Neural cell (in vitro differentiated cells): ENCODE data around the gene SDCBP2. TPM values are rescaled to one million over a fixed set of nuclear protein-coding genes. Genes with fewer than 3 reads are reported as not detected.

Experiments
- H2AFZ ChIP-seq: fragments of 200-600, 300-800 bp; sonication (generic), shearing (Covaris generic); 2 replicates; pipeline ENCODE4 v1.6.0; 2014; ENCODE audit warnings: low read depth, mild to moderate bottlenecking, antibody characterized with exemption, low read length, moderate library complexity
- H3F3A ChIP-seq: fragments of 200-600 bp; shearing (Covaris generic); 2 replicates; pipeline ENCODE4 v1.6.1; 2016; ENCODE audit warnings: mild to moderate bottlenecking, moderate library complexity, mixed read lengths, antibody characterized with exemption, low read length; ENCODE audit not compliant: insufficient read depth, poor library complexity, severe bottlenecking
- H3K27ac ChIP-seq: fragments of 200-600, 300-800 bp; sonication (generic), shearing (Covaris generic); 2 replicates; pipeline ENCODE4 v1.5.1; 2014; ENCODE audit warnings: mild to moderate bottlenecking, low read length, moderate library complexity
- H3K27me3 ChIP-seq: fragments of 300-800, 200-600 bp; sonication (generic), shearing (Covaris generic); 2 replicates; pipeline ENCODE4 v1.6.0; 2014; ENCODE audit warnings: mild to moderate bottlenecking, low read depth, low read length, moderate library complexity; ENCODE audit not compliant: insufficient read depth
- H3K36me3 ChIP-seq: fragments of 300-800, 200-600 bp; sonication (generic), shearing (Covaris generic); 2 replicates; pipeline ENCODE4 v1.5.1; 2014; ENCODE audit warnings: mild to moderate bottlenecking, antibody characterized with exemption, low read length, moderate library complexity; ENCODE audit not compliant: insufficient read depth
- H3K4me2 ChIP-seq: fragments of 300-800, 200-600 bp; sonication (generic), shearing (Covaris generic); 2 replicates; pipeline ENCODE4 v1.6.0; 2014; ENCODE audit warnings: mild to moderate bottlenecking, low read length
- H3K4me3 ChIP-seq: fragments of 300-800, 200-600 bp; sonication (generic), shearing (Covaris generic); 2 replicates; pipeline ENCODE4 v1.5.1; 2014; ENCODE audit warnings: mild to moderate bottlenecking, low read length, moderate library complexity
- H3K79me2 ChIP-seq: fragments of 200-600 bp; shearing (Covaris generic); replicated peaks from 2 replicates; pipeline ENCODE4 v1.6.0; 2014; ENCODE audit warnings: mild to moderate bottlenecking, low read length, moderate library complexity; ENCODE audit not compliant: insufficient read depth
- H3K9ac ChIP-seq: fragments of 300-800, 200-600 bp; sonication (generic), shearing (Covaris generic); 2 replicates; pipeline ENCODE4 v1.6.1; 2016; ENCODE audit warnings: mild to moderate bottlenecking, low read length, mixed read lengths
- H3K9me2 ChIP-seq: fragments of 200-600 bp; shearing (Covaris generic); 2 replicates; pipeline ENCODE4 v1.6.1; 2016; ENCODE audit warnings: mild to moderate bottlenecking, low read length, mixed read lengths; ENCODE audit not compliant: insufficient read depth
- H3K9me3 ChIP-seq: fragments of 200-600, 300-800 bp; sonication (generic), shearing (Covaris generic); 2 replicates; pipeline ENCODE4 v1.6.1; 2016; ENCODE audit warnings: mild to moderate bottlenecking, mixed run types, low read length, moderate library complexity, mixed read lengths
- H4K20me1 ChIP-seq: fragments of 200-600 bp; shearing (Covaris generic); 2 replicates; pipeline ENCODE4 v1.6.1; 2016; ENCODE audit warnings: mild to moderate bottlenecking, mixed run types; ENCODE audit not compliant: insufficient read depth
- CTCF ChIP-seq: fragments of 450-650 bp; IDR thresholded peaks from 2 replicates; pipeline ENCODE4 v1.5.1; 2014; ENCODE audit warnings: antibody characterized with exemption, mild to moderate bottlenecking, moderate library complexity; ENCODE audit not compliant: poor library complexity, severe bottlenecking
- EP300 ChIP-seq: fragments of 450-650 bp; conservative IDR thresholded peaks from 2 replicates; pipeline ENCODE4 v1.6.1; 2014; ENCODE audit warnings: antibody characterized with exemption, mild to moderate bottlenecking, moderate library complexity; ENCODE audit not compliant: poor library complexity, severe bottlenecking
- EZH2 ChIP-seq: fragments of 200-600, 300-800 bp; shearing (Covaris generic), sonication (generic); IDR thresholded peaks from 2 replicates; pipeline ENCODE4 v1.6.1; 2014; ENCODE audit warnings: antibody characterized with exemption, low read length, borderline replicate concordance, mild to moderate bottlenecking; ENCODE audit not compliant: insufficient read depth, poor library complexity, severe bottlenecking
- MXI1 ChIP-seq: fragments of 450-650 bp; conservative IDR thresholded peaks from 2 replicates; pipeline ENCODE4 v1.6.1; 2014; ENCODE audit warnings: antibody characterized with exemption, mild to moderate bottlenecking; ENCODE audit not compliant: poor library complexity, severe bottlenecking
- POLR2AphosphoS5 ChIP-seq: IDR thresholded peaks from 2 replicates; pipeline ENCODE4 v1.6.1; 2012
- RAD21 ChIP-seq: fragments of 450-650 bp; conservative IDR thresholded peaks from 2 replicates; pipeline ENCODE4 v1.6.1; 2014; ENCODE audit warnings: antibody characterized with exemption, mild to moderate bottlenecking, moderate library complexity
- REST ChIP-seq: IDR thresholded peaks from 2 replicates; pipeline ENCODE4 v1.6.1; 2012; ENCODE audit warnings: borderline replicate concordance
- SMC3 ChIP-seq: fragments of 450-650 bp; conservative IDR thresholded peaks from 2 replicates; pipeline ENCODE4 v1.6.1; 2014; ENCODE audit warnings: antibody characterized with exemption, mild to moderate bottlenecking, moderate library complexity; ENCODE audit not compliant: poor library complexity
- TAF1 ChIP-seq: IDR thresholded peaks from 2 replicates; pipeline ENCODE4 v1.6.1; 2012; ENCODE audit warnings: low read depth
- polyA plus RNA-seq: library from polyadenylated mRNA; depleted of rRNA; stranded (reverse); fragments of >200 nt; gene quantifications from 2 replicates; pipeline ENCODE4 v1.2.3, GENCODE V29; 2014

SDCBP2 gene
- polyA plus RNA-seq, 1 donor from 2014 or later, result 5.2 TPM

- Histone ChIP-seq H4K20me1 (no peaks in the 10 kb centered on the region), H2AFZ (no peak overlapping the region)
Measured at GRCh38 chr20:1267161-1267560, 61.8 kb downstream of the SDCBP2 start.

More at GRCh38 chr20:1267161-1267560, 61.8 kb downstream of the SDCBP2 start:
- peak overlapping the region; percentile 62 for H3K4me2 ChIP-seq
- TF ChIP-seq EZH2, result no peak
- no peak for TF ChIP-seq EP300
- no peak for TF ChIP-seq SMC3
- no peak for TF ChIP-seq CTCF
- no peak for TF ChIP-seq TAF1
- TF ChIP-seq POLR2AphosphoS5, result no peak
- TF ChIP-seq MXI1, result no peak
- no peak for TF ChIP-seq REST
- no peak for TF ChIP-seq RAD21
- no peaks in the 10 kb centered on the region for H3K9me2 ChIP-seq
- H3K79me2 ChIP-seq, result no peaks in the 10 kb centered on the region
- H3K4me3 ChIP-seq, result peak overlapping the region; percentile 93
- no peaks in the 10 kb centered on the region for H3F3A ChIP-seq
- no peaks in the 10 kb centered on the region for H3K27me3 ChIP-seq
- peak overlapping the region; percentile 59 for H3K27ac ChIP-seq
- H3K9ac ChIP-seq, result peak overlapping the region; percentile 85
- no peaks in the 10 kb centered on the region for H3K9me3 ChIP-seq
- no peaks in the 10 kb centered on the region for H3K36me3 ChIP-seq
